CD4-positive, alpha-beta T cell treated with Interleukin-15 for 1 hour (primary cell): ENCODE data around the gene TH.
"Not testable (repeated sequence)": the region's sequence is repeated elsewhere in the genome, so short reads cannot be mapped to it uniquely, and the experiment has no call there.

Experiments used
- DNase-seq: peaks from one replicate; pipeline ENCODE4 v3.0.0-alpha.2; 2020

The TH gene

GRCh38 chr11:2194877-2195755 is 23.5 kb upstream of the TH start:
- peak; percentile 38 for DNase-seq

- DNase-seq, result not testable (repeated sequence)
Measured at GRCh38 chr11:2193888-2194595, 22.4 kb upstream of the TH start.

- no peak for DNase-seq
Measured at GRCh38 chr11:2193099-2193887, 21.7 kb upstream of the TH start.

- no peak for DNase-seq
Measured at GRCh38 chr11:2192435-2192834, 20.8 kb upstream of the TH start.

- no peak for DNase-seq
Measured at GRCh38 chr11:2191883-2192282, 20.3 kb upstream of the TH start.

- DNase-seq, result peak; percentile 51
Measured at GRCh38 chr11:2190657-2191471, 19.2 kb upstream of the TH start.

- DNase-seq, result no peak
Measured at GRCh38 chr11:2189938-2190656, 18.5 kb upstream of the TH start.

- no peak for DNase-seq
Measured at GRCh38 chr11:2188745-2189144, 17.1 kb upstream of the TH start.

GRCh38 chr11:2187280-2187707 is 15.7 kb upstream of the TH start:
- DNase-seq, result no peak

GRCh38 chr11:2186669-2187279 is 15.2 kb upstream of the TH start:
- peak; percentile 51 for DNase-seq

- DNase-seq, result no peak
Measured at GRCh38 chr11:2185324-2186085, 13.9 kb upstream of the TH start.

GRCh38 chr11:2182692-2183474 is 11.3 kb upstream of the TH start:
- DNase-seq, result no peak

- no peak for DNase-seq
Measured at GRCh38 chr11:2182075-2182474, 10.5 kb upstream of the TH start.

GRCh38 chr11:2180789-2181370 is 9.3 kb upstream of the TH start:
- DNase-seq, result no peak

- no peak for DNase-seq
Measured at GRCh38 chr11:2180347-2180746, 8.7 kb upstream of the TH start.

- DNase-seq, result no peak
Measured at GRCh38 chr11:2179516-2179915, 7.9 kb upstream of the TH start.

GRCh38 chr11:2178906-2179494 is 7.4 kb upstream of the TH start:
- no peak for DNase-seq

- DNase-seq, result not testable (repeated sequence)
Measured at GRCh38 chr11:2178055-2178773, 6.6 kb upstream of the TH start.
